Daoy (cell line): ENCODE measurements around the gene RCSD1. TPM values are rescaled to one million over a fixed set of nuclear protein-coding genes. Genes with fewer than 3 reads are reported as not detected.

ENCODE experiments used
- DNase-seq: peaks from one replicate; pipeline ENCODE4 v3.0.0-alpha.2; 2015; ENCODE audit warnings: low read depth
- total RNA-seq: library from RNA; depleted of rRNA; stranded (reverse); fragments of >200 nt; shearing (Covaris generic); gene quantifications from 2 replicates; pipeline ENCODE4 v1.2.3, GENCODE V29; 2014

RCSD1 gene
- total RNA-seq, 1 experiment from 2014 or later, result 0.23 TPM

- DNase-seq, result no peak
Observed at GRCh38 chr1:167643441-167643840, 13.4 kb downstream of the RCSD1 start.

GRCh38 chr1:167644551-167644950 is 14.5 kb downstream of the RCSD1 start:
- DNase-seq, result no peak

- no peak for DNase-seq
Observed at GRCh38 chr1:167645140-167645541, 15.1 kb downstream of the RCSD1 start.

- no peak for DNase-seq
Observed at GRCh38 chr1:167645625-167646414, 15.8 kb downstream of the RCSD1 start.

DNA sequence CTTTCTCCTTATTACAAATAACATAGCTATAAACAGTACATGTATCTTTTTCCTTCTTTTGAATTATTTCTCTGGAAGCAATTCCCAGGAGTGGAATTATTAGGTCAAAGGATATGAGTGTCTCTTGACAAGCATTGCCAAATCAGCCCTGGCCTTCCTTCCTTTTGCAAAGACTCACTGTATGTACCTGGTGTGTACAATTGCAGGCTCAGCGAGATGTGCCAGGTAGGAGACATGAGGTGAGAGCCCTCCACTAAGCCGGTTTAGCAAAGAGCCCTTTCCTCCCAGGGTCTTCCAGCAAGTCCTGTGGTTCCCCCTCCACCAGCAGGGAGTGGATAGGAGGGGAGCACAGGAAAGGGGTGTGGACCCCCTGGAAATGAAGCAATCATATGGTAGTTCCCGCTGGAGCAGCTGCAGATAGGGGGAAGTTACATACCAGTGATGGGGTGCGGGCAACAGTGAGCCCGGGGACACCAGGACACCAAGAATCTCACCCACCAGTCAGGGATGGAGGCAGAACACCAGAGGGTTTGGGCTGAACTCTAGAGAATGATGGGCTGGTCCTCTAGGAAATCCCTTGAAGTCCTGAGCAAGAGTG is 18.3 kb downstream of the RCSD1 start:
- DNase-seq, result no peak

GRCh38 chr1:167648978-167649744 is 19.1 kb downstream of the RCSD1 start:
- DNase-seq, result no peak

GRCh38 chr1:167650269-167651160 is 20.5 kb downstream of the RCSD1 start:
- DNase-seq, result no peak

DNA sequence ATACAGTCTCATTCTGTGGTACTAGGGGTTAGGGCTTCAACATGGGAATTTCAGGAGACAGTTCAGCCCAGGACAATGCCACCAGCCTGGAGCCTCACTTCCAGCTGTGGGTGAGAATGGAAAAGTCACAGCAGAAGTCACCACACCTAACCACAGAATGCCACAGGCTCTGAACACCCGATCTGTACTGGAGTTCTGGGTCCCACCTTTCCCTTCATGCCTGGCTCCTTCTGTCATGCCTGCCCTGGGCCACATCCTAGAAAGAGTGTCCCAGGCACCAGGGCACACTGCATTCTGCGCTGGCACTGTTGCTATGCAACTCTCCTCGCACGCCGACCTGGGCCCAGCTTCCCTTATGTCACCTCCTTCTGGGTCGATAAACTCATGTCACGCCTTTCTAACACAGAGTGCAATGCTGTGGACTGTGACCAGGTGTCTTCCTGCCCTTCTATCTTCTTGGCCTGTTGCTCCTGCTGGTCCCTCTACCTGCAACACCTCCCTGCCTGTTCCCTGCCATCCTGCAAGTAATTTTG is 21.2 kb downstream of the RCSD1 start:
- no peak for DNase-seq

GRCh38 chr1:167654975-167655575 is 25.0 kb downstream of the RCSD1 start:
- DNase-seq, result no peak

GRCh38 chr1:167656657-167657056 is 26.6 kb downstream of the RCSD1 start:
- DNase-seq, result no peak

- DNase-seq, result no peak
Observed at GRCh38 chr1:167658574-167659328, 28.7 kb downstream of the RCSD1 start.

GRCh38 chr1:167659450-167659849 is 29.4 kb downstream of the RCSD1 start:
- DNase-seq, result no peak

DNA sequence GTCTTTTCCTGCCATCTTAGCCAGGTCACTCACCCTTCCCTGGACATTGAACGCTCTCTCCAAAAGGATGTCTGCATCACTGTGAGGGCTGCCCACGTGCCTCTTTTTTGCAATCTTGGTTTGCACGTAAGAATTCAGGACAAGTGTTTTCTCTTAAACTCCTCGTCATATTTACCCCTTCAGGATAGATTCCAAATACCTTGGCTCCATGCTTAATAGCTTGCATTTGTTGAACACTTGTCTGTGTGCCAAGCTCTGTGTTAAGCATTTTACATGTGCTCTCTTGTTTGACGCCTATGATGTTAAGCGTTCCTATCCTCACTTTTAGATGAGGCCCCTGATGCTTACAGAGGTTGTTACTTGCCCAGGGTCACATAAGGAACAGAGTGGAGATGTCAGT is 29.8 kb downstream of the RCSD1 start:
- DNase-seq, result no peak

- peak; percentile 57 for DNase-seq
Observed at GRCh38 chr1:167661527-167662426, 31.7 kb downstream of the RCSD1 start.

DNA sequence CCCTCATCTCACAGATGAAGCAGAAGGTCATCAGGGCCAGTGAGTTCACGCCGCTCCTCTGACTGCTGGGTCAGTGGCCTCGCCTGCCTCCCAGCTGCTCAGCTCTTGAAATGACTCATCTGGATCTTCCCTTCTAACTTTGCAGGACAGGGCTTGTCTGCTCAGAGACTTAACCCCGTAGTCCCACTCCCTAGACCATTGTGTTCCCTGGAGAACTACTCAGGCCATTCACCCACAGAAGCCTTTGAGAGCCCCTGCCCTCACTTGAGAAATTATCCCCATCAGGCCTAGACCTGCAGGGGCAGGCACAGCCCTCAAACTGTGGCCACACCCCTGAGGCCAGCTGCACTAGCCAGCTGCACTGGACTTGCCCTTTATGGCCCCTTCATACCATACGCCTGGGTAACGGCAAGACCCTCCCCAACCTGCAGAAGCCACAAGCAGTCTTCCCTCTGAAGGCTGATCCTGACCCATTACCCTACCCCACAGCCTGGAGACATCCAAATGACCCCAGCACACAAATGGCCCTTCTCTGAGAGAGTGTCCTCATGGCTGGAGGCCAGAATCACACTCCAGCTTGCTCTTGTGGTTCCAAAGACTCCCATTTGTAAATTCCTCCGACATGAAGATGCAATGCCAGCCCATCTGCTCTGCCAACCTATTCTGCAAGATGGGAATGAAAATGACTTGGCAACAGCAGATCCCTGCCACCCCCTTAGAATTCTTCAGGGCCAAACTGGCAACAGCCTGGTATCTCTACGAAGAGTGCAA is 33.2 kb downstream of the RCSD1 start:
- peak; percentile 35 for DNase-seq

DNA sequence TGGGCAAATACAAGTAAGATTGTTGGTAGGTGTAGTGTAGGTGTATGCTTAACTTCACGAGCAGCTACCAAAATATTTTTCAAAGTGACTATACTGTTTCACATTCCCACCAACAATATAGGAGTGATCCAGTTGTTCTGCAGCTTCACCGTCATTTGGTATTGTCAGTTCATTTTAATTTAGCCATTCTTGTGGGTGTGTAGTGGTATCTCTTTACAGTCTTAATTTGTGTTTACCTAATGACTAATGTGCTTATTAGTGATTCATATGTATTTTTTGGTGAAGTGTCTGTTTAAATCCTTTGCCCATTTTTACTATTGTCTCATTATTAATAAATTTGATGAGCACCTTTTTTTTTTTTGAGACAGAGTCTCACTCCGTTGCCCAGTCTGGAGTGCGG is 35.4 kb downstream of the RCSD1 start:
- DNase-seq, result no peak

- peak; percentile 84 for DNase-seq
Observed at GRCh38 chr1:167666416-167666815, 36.4 kb downstream of the RCSD1 start.

DNA sequence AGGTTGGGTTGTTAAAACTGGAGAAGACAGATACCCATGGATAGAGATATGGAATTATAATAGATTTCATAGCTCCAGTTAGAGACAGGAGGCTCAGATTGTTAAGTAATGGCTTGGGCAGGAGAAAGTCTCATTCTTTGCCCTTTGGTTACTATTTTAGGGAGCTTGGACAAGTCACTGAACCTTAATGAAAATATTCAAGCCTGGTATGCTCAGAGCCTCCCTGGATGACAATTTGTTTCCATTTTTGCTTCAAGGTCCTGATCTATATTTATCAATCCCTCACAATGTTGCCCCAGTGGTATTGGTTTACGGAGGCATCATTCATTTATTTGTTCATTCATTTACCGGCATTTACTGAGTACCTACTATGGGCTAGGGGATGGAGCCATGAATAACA is 37.5 kb downstream of the RCSD1 start:
- no peak for DNase-seq
